ENCODE data around the gene VPS45.
"Not testable (repeated sequence)": the region's sequence is repeated elsewhere in the genome, so short reads cannot be mapped to it uniquely, and the experiment has no call there.

The VPS45 gene

GRCh38 chr1:150121236-150121862 is 53.8 kb downstream of the VPS45 start:
- no peak overlapping the region for H2AFZ ChIP-seq (ENCODE audit: low read depth, low read length)
- no peaks in the 10 kb centered on the region for H3K9me3 ChIP-seq (ENCODE audit: low read length)
- H3K4me1 ChIP-seq (ENCODE audit: insufficient read depth, low read length), result no peaks in the 10 kb centered on the region
- H3K4me3 ChIP-seq (ENCODE audit: low read length), result no peak overlapping the region
- H3K27me3 ChIP-seq (ENCODE audit: insufficient read depth, low read length), result no peaks in the 10 kb centered on the region
- H3K36me3 ChIP-seq (ENCODE audit: insufficient read depth, low read length), result peaks cover 9% of the 10 kb centered on the region

- H2AFZ ChIP-seq (ENCODE audit: low read depth, low read length), result no peak overlapping the region
- no peaks in the 10 kb centered on the region for H3K4me1 ChIP-seq (ENCODE audit: insufficient read depth, low read length)
- H3K4me3 ChIP-seq (ENCODE audit: low read length), result no peak overlapping the region
- H3K27me3 ChIP-seq (ENCODE audit: insufficient read depth, low read length), result no peaks in the 10 kb centered on the region
- no peaks in the 10 kb centered on the region for H3K9me3 ChIP-seq (ENCODE audit: low read length)
- peaks cover 4% of the 10 kb centered on the region for H3K36me3 ChIP-seq (ENCODE audit: insufficient read depth, low read length)
These were observed 59.2 kb downstream of the VPS45 start for GRCh38 chr1:150126811-150127210.

GRCh38 chr1:150127464-150127863 is 59.9 kb downstream of the VPS45 start:
- Histone ChIP-seq H3K4me1 (ENCODE audit: insufficient read depth, low read length) (no peaks in the 10 kb centered on the region), H3K4me3 (ENCODE audit: low read length) (no peak overlapping the region), H3K36me3 (ENCODE audit: insufficient read depth, low read length) (peaks cover 2% of the 10 kb centered on the region), H3K27me3 (ENCODE audit: insufficient read depth, low read length) (no peaks in the 10 kb centered on the region), H2AFZ (ENCODE audit: low read depth, low read length) (no peak overlapping the region), H3K9me3 (ENCODE audit: low read length) (no peaks in the 10 kb centered on the region)

- Histone ChIP-seq H2AFZ (ENCODE audit: low read depth, low read length) (no peak overlapping the region), H3K36me3 (ENCODE audit: insufficient read depth, low read length) (peaks cover 2% of the 10 kb centered on the region), H3K4me3 (ENCODE audit: low read length) (no peak overlapping the region), H3K9me3 (ENCODE audit: low read length) (no peaks in the 10 kb centered on the region), H3K4me1 (ENCODE audit: insufficient read depth, low read length) (no peaks in the 10 kb centered on the region), H3K27me3 (ENCODE audit: insufficient read depth, low read length) (no peaks in the 10 kb centered on the region)
These were observed 60.3 kb downstream of the VPS45 start for GRCh38 chr1:150127868-150128267.

GRCh38 chr1:150132372-150132771 is 64.8 kb downstream of the VPS45 start:
- Histone ChIP-seq H2AFZ (ENCODE audit: low read depth, low read length) (no peak overlapping the region), H3K4me3 (ENCODE audit: low read length) (no peak overlapping the region), H3K9me3 (ENCODE audit: low read length) (no peaks in the 10 kb centered on the region), H3K36me3 (ENCODE audit: insufficient read depth, low read length) (no peaks in the 10 kb centered on the region), H3K27me3 (ENCODE audit: insufficient read depth, low read length) (no peaks in the 10 kb centered on the region), H3K4me1 (ENCODE audit: insufficient read depth, low read length) (no peaks in the 10 kb centered on the region)

GRCh38 chr1:150134537-150134936 is 67.0 kb downstream of the VPS45 start:
- Histone ChIP-seq H3K27me3 (ENCODE audit: insufficient read depth, low read length) (no peaks in the 10 kb centered on the region), H3K4me3 (ENCODE audit: low read length) (no peak overlapping the region), H2AFZ (ENCODE audit: low read depth, low read length) (no peak overlapping the region), H3K36me3 (ENCODE audit: insufficient read depth, low read length) (no peaks in the 10 kb centered on the region), H3K4me1 (ENCODE audit: insufficient read depth, low read length) (no peaks in the 10 kb centered on the region), H3K9me3 (ENCODE audit: low read length) (no peaks in the 10 kb centered on the region)

- not testable (repeated sequence) for H3K4me3 ChIP-seq (ENCODE audit: low read length); H3K4me1 ChIP-seq (ENCODE audit: insufficient read depth, low read length); H3K27me3 ChIP-seq (ENCODE audit: insufficient read depth, low read length); H3K9me3 ChIP-seq (ENCODE audit: low read length); H3K36me3 ChIP-seq (ENCODE audit: insufficient read depth, low read length); H2AFZ ChIP-seq (ENCODE audit: low read depth, low read length)
These were observed 67.8 kb downstream of the VPS45 start for GRCh38 chr1:150135400-150135799.

GRCh38 chr1:150138044-150138443 is 70.5 kb downstream of the VPS45 start:
- Histone ChIP-seq H3K4me3 (ENCODE audit: low read length) (no peak overlapping the region), H3K9me3 (ENCODE audit: low read length) (no peaks in the 10 kb centered on the region), H3K27me3 (ENCODE audit: insufficient read depth, low read length) (no peaks in the 10 kb centered on the region), H3K4me1 (ENCODE audit: insufficient read depth, low read length) (no peaks in the 10 kb centered on the region), H3K36me3 (ENCODE audit: insufficient read depth, low read length) (peaks cover 3% of the 10 kb centered on the region), H2AFZ (ENCODE audit: low read depth, low read length) (no peak overlapping the region)

- H3K9me3 ChIP-seq (ENCODE audit: low read length), result no peaks in the 10 kb centered on the region
- no peaks in the 10 kb centered on the region for H3K4me1 ChIP-seq (ENCODE audit: insufficient read depth, low read length)
- H3K36me3 ChIP-seq (ENCODE audit: insufficient read depth, low read length), result peaks cover 3% of the 10 kb centered on the region
- no peak overlapping the region for H2AFZ ChIP-seq (ENCODE audit: low read depth, low read length)
- no peak overlapping the region for H3K4me3 ChIP-seq (ENCODE audit: low read length)
- H3K27me3 ChIP-seq (ENCODE audit: insufficient read depth, low read length), result no peaks in the 10 kb centered on the region
These were observed 73.9 kb downstream of the VPS45 start for GRCh38 chr1:150141452-150141851.

GRCh38 chr1:150142083-150142482 is 74.5 kb downstream of the VPS45 start:
- Histone ChIP-seq H3K9me3 (ENCODE audit: low read length) (no peaks in the 10 kb centered on the region), H3K36me3 (ENCODE audit: insufficient read depth, low read length) (peaks cover 3% of the 10 kb centered on the region), H2AFZ (ENCODE audit: low read depth, low read length) (no peak overlapping the region), H3K4me1 (ENCODE audit: insufficient read depth, low read length) (no peaks in the 10 kb centered on the region), H3K27me3 (ENCODE audit: insufficient read depth, low read length) (no peaks in the 10 kb centered on the region), H3K4me3 (ENCODE audit: low read length) (no peak overlapping the region)

GRCh38 chr1:150144606-150145005 is 77.0 kb downstream of the VPS45 start:
- peaks cover 13% of the 10 kb centered on the region for H3K4me1 ChIP-seq (ENCODE audit: insufficient read depth, low read length)
- H2AFZ ChIP-seq (ENCODE audit: low read depth, low read length), result no peak overlapping the region
- H3K9me3 ChIP-seq (ENCODE audit: low read length), result no peaks in the 10 kb centered on the region
- no peak overlapping the region for H3K4me3 ChIP-seq (ENCODE audit: low read length)
- no peaks in the 10 kb centered on the region for H3K27me3 ChIP-seq (ENCODE audit: insufficient read depth, low read length)
- H3K36me3 ChIP-seq (ENCODE audit: insufficient read depth, low read length), result peaks cover 3% of the 10 kb centered on the region

- not testable (repeated sequence) for H3K9me3 ChIP-seq (ENCODE audit: low read length); H3K27me3 ChIP-seq (ENCODE audit: insufficient read depth, low read length); H3K36me3 ChIP-seq (ENCODE audit: insufficient read depth, low read length); H3K4me3 ChIP-seq (ENCODE audit: low read length); H2AFZ ChIP-seq (ENCODE audit: low read depth, low read length)
- H3K4me1 ChIP-seq (ENCODE audit: insufficient read depth, low read length), result peaks cover 13% of the 10 kb centered on the region
These were observed 78.4 kb downstream of the VPS45 start for GRCh38 chr1:150146016-150146415.

- no peak overlapping the region for H3K4me3 ChIP-seq (ENCODE audit: low read length)
These were observed 79.4 kb downstream of the VPS45 start for GRCh38 chr1:150146849-150147542.

GRCh38 chr1:150148837-150149270 is 81.3 kb downstream of the VPS45 start:
- Histone ChIP-seq H3K27me3 (ENCODE audit: insufficient read depth, low read length) (no peaks in the 10 kb centered on the region), H3K36me3 (ENCODE audit: insufficient read depth, low read length) (peaks cover 22% of the 10 kb centered on the region), H3K4me3 (ENCODE audit: low read length) (peak overlapping the region; percentile 95), H2AFZ (ENCODE audit: low read depth, low read length) (no peak overlapping the region), H3K9me3 (ENCODE audit: low read length) (no peaks in the 10 kb centered on the region), H3K4me1 (ENCODE audit: insufficient read depth, low read length) (peaks cover 29% of the 10 kb centered on the region)

More at GRCh38 chr1:150146849-150147542, 79.4 kb downstream of the VPS45 start:
- peaks cover 4% of the 10 kb centered on the region for H3K36me3 ChIP-seq (ENCODE audit: insufficient read depth, low read length)
- H3K27me3 ChIP-seq (ENCODE audit: insufficient read depth, low read length), result no peaks in the 10 kb centered on the region
- H2AFZ ChIP-seq (ENCODE audit: low read depth, low read length), result no peak overlapping the region
- peaks cover 21% of the 10 kb centered on the region for H3K4me1 ChIP-seq (ENCODE audit: insufficient read depth, low read length)
- H3K9me3 ChIP-seq (ENCODE audit: low read length), result no peaks in the 10 kb centered on the region

Data from neuron (in vitro differentiated cells).